ENCODE measurements around the gene P2RX1.
"Not testable (repeated sequence)": the region's sequence is repeated elsewhere in the genome, so short reads cannot be mapped to it uniquely, and the experiment has no call there.

The P2RX1 gene

GRCh38 chr17:3854204-3854603, 62.1 kb downstream of the P2RX1 start:
- H3K9me3 ChIP-seq (ENCODE audit: control insufficient read depth, insufficient read depth, low read length); H3K27me3 ChIP-seq (ENCODE audit: control insufficient read depth, insufficient read depth, low read length); H3K4me3 ChIP-seq (ENCODE audit: low read depth, low read length); H3K4me1 ChIP-seq (ENCODE audit: control insufficient read depth, insufficient read depth, low read length); H3K9ac ChIP-seq (ENCODE audit: low read depth, low read length); H3K36me3 ChIP-seq (ENCODE audit: control insufficient read depth, insufficient read depth, low read length): not testable (repeated sequence)

GRCh38 chr17:3852561-3852960, 63.7 kb downstream of the P2RX1 start:
- H3K4me1 ChIP-seq (ENCODE audit: control insufficient read depth, insufficient read depth, low read length) = no peaks in the 10 kb centered on the region
- no peak overlapping the region for H3K9ac ChIP-seq (ENCODE audit: low read depth, low read length)
- H3K36me3 ChIP-seq (ENCODE audit: control insufficient read depth, insufficient read depth, low read length) = no peaks in the 10 kb centered on the region
- no peaks in the 10 kb centered on the region for H3K27me3 ChIP-seq (ENCODE audit: control insufficient read depth, insufficient read depth, low read length)
- no peaks in the 10 kb centered on the region for H3K9me3 ChIP-seq (ENCODE audit: control insufficient read depth, insufficient read depth, low read length)
- no peak overlapping the region for H3K4me3 ChIP-seq (ENCODE audit: low read depth, low read length)

- no peak overlapping the region for H3K9ac ChIP-seq (ENCODE audit: low read depth, low read length)
- H3K9me3 ChIP-seq (ENCODE audit: control insufficient read depth, insufficient read depth, low read length) = no peaks in the 10 kb centered on the region
- H3K36me3 ChIP-seq (ENCODE audit: control insufficient read depth, insufficient read depth, low read length) = no peaks in the 10 kb centered on the region
- peaks cover 1% of the 10 kb centered on the region for H3K4me1 ChIP-seq (ENCODE audit: control insufficient read depth, insufficient read depth, low read length)
- no peaks in the 10 kb centered on the region for H3K27me3 ChIP-seq (ENCODE audit: control insufficient read depth, insufficient read depth, low read length)
- H3K4me3 ChIP-seq (ENCODE audit: low read depth, low read length) = no peak overlapping the region
Measured at GRCh38 chr17:3851461-3852100, 64.7 kb downstream of the P2RX1 start.

- Histone ChIP-seq H3K27me3 (ENCODE audit: control insufficient read depth, insufficient read depth, low read length) (no peaks in the 10 kb centered on the region), H3K4me3 (ENCODE audit: low read depth, low read length) (no peak overlapping the region), H3K9ac (ENCODE audit: low read depth, low read length) (no peak overlapping the region), H3K9me3 (ENCODE audit: control insufficient read depth, insufficient read depth, low read length) (no peaks in the 10 kb centered on the region), H3K36me3 (ENCODE audit: control insufficient read depth, insufficient read depth, low read length) (no peaks in the 10 kb centered on the region), H3K4me1 (ENCODE audit: control insufficient read depth, insufficient read depth, low read length) (peaks cover 7% of the 10 kb centered on the region)
Measured at GRCh38 chr17:3848229-3848835, 67.9 kb downstream of the P2RX1 start.

- H3K27me3 ChIP-seq (ENCODE audit: control insufficient read depth, insufficient read depth, low read length) = no peaks in the 10 kb centered on the region
- no peak overlapping the region for H3K4me3 ChIP-seq (ENCODE audit: low read depth, low read length)
- H3K36me3 ChIP-seq (ENCODE audit: control insufficient read depth, insufficient read depth, low read length) = peaks cover 5% of the 10 kb centered on the region
- no peaks in the 10 kb centered on the region for H3K9me3 ChIP-seq (ENCODE audit: control insufficient read depth, insufficient read depth, low read length)
- H3K9ac ChIP-seq (ENCODE audit: low read depth, low read length) = no peak overlapping the region
- peaks cover 7% of the 10 kb centered on the region for H3K4me1 ChIP-seq (ENCODE audit: control insufficient read depth, insufficient read depth, low read length)
Measured at GRCh38 chr17:3847165-3847670, 69.0 kb downstream of the P2RX1 start.

Measured in iPS-15b (cell line).